Stimulated activated CD8-positive, alpha-beta memory T cell treated with anti-CD3 and anti-CD28 coated beads, Interleukin-4, amount 100 ng/mL, for 48 hours (primary cell): ENCODE measurements around the gene EIF1.
"Not testable (repeated sequence)": the region's sequence is repeated elsewhere in the genome, so short reads cannot be mapped to it uniquely, and the experiment has no call there.

Source experiments
- DNase-seq: peaks from one replicate; pipeline ENCODE4 v3.0.0-alpha.2; 2020

Gene EIF1

GRCh38 chr17:41688641-41689496 lies at the start of gene EIF1:
Gene EIF1, plus strand, starts transcription at chr17:41688885. Its CDS starts 154 bp downstream, at chr17:41689039.
- peak; percentile 100 for DNase-seq

DNA sequence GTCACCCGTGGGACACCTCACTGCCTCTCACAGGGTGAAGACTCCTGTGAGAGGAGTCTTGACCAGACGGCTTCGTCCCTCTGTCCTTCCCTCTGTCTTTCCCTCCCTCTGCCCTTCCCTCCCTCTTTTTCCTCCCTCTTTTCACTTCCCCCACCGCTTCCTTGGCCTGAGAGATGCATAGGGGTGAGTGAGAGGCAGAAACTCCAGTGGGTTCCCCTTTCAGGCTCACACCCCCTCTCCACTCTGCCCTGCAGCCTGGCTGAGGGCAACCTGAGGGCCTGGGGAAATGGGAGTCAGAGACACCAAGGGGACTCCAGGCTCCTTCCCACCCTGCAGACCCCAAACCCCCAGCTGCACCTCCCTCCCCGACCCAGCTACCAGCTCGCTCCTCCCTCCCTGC lies 49.7 kb upstream of the EIF1 start:
- no peak for DNase-seq

DNA sequence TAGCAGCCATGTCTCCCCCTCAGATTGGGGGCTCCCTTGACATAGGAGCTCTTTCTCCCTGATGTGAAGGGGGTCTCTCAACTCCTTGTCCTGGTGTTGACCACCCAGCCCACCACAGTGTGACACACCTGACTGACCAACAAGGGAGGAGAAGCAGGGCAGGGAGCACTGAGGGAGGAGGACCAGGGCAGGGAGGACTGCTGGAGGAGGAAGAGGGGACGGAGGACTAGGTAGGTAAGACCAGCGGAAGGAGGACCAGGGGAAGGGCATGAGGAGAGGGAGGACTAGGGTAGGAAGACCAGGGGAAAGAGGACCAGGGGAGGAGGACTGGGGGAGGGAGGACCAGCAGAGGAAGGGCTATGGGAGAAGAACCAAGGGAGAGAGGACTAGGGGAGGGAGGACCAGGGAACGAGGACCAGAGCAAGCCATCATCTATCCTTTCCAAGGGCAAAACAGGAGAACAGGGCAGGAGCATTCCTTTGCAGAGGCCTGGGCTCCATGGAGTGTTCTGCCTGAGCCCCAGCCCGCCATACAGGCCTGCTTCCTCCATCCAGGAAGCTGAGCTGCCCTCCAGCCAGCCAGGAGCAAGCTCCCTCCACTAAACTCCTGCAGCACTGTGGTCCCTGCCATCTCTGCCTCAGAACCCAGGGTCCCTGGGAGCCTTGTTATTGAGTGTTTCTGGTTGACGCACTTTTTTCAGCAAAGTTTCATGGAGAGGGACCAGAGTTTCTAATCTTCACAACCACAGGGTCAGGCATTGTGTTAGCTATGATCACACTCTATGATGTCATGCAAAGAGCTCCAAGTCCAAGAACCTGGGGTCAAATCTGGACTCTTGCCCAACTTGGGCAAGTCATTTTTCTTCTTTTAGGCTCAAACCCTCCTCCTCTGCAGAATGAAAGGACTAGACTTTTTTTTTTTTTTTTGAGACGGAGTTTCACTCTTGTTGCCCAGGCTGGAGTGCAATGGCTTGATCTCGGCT lies 48.9 kb upstream of the EIF1 start:
- DNase-seq = no peak

- DNase-seq = not testable (repeated sequence)
These were observed 48.1 kb upstream of the EIF1 start for GRCh38 chr17:41640596-41640995.

DNA sequence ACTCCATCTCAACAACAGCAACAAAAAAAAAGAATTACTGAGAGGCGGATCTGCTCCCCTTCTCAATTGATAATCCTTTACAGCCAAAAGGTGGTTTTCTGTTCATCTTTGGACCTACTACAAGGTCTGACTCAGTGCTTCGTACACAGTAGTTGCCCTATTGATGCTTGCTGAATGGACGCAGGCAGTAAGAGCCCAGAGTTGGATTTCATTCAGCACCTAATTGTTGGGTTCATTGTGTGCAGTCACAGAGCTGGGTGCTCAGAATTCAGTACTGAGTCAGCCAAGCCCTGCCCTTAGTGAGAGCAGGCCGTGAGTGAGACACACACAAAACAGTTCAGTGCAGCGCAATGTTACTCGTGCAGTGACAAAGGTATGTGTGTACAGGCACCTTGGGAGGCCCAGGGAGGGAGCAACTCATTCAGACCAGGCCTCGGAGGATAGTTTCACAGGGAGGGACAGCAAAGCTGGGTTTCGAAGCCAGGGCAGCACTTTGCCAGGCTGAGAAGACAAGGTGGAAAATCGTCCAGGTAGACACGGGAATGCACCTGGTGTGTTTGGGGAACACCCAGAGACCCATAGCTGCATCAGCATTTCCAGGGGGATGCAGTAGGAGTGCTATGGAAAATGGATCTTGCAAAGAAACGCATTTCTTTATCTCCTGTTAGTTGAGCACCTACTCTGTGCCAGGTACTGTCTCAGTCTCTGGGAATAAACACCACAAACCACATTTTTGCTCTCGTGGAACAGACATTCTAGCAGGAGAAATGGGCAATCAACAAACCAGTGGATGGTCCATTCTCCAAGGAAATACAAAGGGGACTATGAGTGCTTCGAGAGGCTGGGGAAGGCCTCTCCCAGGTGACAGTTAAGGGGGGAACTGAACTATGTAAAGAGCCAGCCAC lies 46.2 kb upstream of the EIF1 start:
- DNase-seq = no peak

DNA sequence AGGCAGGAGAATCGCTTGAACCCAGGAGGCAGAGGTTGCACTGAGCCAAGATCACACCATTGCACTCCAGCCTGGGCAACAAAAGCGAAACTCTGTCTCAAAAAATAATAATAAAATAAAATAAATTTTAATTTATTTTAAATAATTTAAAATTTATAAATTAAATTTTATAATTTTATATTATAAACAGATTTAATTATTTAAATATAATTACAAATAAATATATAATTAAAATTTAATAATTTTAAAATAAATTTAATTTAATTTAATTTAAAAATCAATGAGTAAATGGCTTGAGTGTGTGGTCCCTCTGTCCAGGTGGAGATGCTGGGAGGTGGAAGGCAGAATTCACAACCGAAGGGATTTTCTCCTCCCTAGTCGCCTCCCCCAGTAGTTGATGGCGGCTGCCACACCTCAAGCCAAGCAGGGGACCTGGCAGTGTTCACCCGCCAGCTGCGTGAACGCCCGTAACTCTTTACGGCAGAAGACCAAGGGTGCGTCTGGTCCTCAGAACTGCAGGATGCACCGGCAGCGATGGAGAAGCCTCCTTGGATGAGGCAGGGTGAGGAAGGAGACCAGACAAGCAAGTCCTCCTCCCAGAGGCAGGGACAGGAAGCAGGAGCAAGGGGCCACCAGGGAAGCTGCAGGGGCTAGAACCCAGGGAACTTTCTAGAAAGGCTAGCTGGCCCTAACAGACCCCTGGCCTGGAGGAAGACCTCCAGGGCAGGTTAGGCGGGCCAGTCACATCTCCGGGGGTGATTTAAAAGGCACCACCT lies 41.5 kb upstream of the EIF1 start:
- DNase-seq = no peak

GRCh38 chr17:41647940-41648410 lies 40.7 kb upstream of the EIF1 start:
- DNase-seq = peak; percentile 97

DNA sequence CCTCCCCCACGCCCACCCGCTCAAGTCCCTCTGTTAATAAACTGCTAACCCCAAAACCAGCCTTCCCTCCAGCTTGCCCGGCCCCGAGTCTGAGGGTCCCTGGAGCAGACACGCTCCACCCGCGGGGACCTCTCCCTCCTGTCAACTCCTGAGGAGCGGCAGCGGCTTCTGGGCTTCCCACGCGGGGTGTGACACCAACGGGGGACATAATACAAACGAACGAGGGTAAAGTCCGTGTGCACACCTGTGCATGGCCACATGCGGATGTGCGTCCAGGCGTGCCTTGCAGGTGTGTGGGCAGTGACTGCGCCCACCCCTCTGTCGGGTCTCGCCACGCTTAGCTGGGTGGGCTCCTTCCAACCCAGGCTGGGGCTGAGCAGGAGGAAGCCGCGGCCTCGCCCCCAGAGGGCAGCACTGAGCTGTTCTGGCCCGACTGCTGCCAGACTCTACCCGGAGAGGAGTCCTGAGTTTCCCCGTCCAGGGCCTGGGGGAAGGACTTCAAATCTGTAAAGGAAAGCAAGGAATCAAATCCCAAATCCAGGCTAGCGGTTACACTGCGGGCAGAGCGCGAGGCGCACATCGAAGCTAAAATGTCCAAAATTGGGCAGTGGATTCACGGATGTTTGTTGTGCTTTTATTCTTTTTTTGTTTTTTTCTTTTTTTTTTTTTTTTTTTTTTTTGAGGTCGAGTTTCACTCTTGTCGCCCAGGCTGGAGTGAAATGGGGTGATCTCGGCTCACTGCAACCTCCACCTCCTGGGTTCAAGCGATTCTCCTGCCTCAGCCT lies 40.1 kb upstream of the EIF1 start:
- peak; percentile 95 for DNase-seq

- DNase-seq = no peak
These were observed 38.7 kb upstream of the EIF1 start for GRCh38 chr17:41649923-41650519.

GRCh38 chr17:41650794-41651624 lies 37.7 kb upstream of the EIF1 start:
- DNase-seq = no peak

- DNase-seq = no peak
These were observed 36.8 kb upstream of the EIF1 start for GRCh38 chr17:41651625-41652460.

- DNase-seq = no peak
These were observed 36.2 kb upstream of the EIF1 start for GRCh38 chr17:41652461-41652970.

- no peak for DNase-seq
These were observed 35.3 kb upstream of the EIF1 start for GRCh38 chr17:41653421-41653820.

DNA sequence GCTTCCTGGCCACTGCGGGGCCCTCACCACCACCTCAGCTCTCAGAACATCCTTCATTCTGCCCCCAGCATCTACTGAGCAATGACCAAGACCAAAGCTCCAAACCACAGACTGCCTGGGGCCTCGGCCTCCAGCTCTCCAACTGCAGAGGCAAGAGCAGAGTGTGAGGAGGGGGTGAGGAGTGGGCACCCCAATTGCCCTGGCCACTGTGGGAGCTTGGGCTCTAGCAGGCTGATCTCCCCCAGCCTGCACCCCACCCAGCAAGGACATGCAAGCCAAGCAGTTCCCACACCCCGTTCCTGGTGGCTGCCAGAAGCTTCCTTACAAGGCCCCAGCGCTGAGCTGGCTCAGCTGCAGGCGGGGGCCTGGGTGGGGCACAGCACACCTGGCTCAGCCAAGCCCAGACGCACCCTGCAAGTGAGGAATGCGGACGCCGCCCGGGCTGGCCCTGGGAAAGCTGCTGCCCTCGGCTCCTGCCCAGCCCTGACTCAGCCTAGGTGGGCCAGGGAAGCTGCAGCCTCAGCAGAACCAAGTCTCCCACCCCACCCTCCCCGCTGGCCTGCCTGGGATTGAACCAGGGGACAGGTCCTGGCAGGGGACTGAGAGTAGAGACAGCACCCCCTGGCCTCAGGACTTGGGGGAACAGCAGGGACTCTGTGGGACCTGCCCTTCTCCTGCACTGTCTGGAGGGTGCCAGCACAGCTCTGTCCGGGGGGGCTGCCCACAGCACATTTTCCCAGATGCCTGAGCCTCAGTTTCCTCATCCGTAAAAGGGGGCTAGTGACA lies 34.6 kb upstream of the EIF1 start:
- DNase-seq = no peak

DNA sequence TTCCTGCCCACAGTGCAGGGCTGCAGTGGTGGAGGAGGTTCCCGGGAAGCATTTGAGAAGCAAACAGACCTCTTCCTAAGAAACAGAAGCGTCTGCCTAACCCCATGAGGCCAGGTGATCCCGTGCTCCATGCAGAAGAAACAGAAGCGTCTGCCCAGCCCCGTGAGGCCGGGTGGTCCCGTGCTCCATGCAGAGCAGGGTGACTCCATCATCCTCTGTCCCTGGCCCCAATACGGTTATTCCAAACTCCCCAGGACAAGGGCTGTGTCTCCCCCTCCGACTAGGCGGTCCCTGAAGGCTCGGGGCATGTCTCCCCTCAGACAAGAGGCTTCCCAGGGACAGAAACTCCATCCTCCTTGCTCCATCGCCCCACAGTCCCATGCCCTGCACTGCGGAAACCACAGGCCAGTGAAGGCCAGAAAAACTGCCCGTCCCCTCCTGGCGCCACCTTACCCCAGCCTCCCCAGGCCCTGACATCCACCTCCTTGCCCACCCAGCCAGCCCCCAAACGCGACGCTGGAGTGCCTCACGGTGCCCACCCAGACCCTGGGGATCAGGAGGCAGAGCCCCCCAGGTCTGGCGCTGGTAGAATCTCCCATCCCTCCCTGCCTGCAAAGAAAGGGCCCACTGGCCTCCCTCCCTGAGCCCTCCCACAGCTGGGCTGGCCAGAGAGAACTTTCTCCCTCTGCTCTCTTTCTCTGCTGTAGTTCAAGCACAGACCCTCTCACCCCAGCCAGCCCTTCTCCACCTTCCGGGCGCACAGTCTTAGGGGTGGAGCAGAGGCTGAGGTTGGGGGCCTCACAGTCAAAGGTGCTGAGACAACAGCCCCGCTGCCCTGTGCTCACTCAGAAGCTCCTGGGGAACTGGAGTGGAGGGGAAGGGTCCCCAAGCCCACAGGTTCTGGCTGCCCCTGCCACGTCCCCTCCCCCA lies 33.7 kb upstream of the EIF1 start:
- DNase-seq = no peak

GRCh38 chr17:41655611-41656111 lies 33.0 kb upstream of the EIF1 start:
- DNase-seq = no peak
